Duodenal mucosa (tissue), 2 donors: ENCODE measurements around the gene NID2.

Experiments
- H3K27ac ChIP-seq: one replicate; pipeline ENCODE4 v1.7.0; 2013; ENCODE audit warnings: low read depth, low read length
- H3K27me3 ChIP-seq, 2 donors: one replicate each; pipeline ENCODE4 v1.7.0; 2013; ENCODE audit warnings: low read length in 2 of 2, control low read depth in 1 of 2; ENCODE audit not compliant: insufficient read depth in 2 of 2, control insufficient read depth in 1 of 2
- H3K36me3 ChIP-seq, 2 donors: one replicate each; pipeline ENCODE4 v1.7.0; 2013; ENCODE audit warnings: low read length in 2 of 2, control low read depth in 1 of 2; ENCODE audit not compliant: insufficient read depth in 2 of 2, control insufficient read depth in 1 of 2
- H3K4me1 ChIP-seq, 2 donors: one replicate each; pipeline ENCODE4 v1.7.0; 2013; ENCODE audit warnings: low read length in 2 of 2, control low read depth in 1 of 2; ENCODE audit not compliant: insufficient read depth in 2 of 2, control insufficient read depth in 1 of 2
- H3K4me3 ChIP-seq, 2 donors: one replicate each; pipeline ENCODE4 v1.7.0; 2013; ENCODE audit warnings: low read length in 2 of 2, low read depth in 1 of 2
- H3K9ac ChIP-seq, 2 donors: one replicate each; pipeline ENCODE4 v1.7.0; 2013; ENCODE audit warnings: low read length in 2 of 2, low read depth in 1 of 2
- H3K9me3 ChIP-seq, 2 donors: one replicate each; pipeline ENCODE4 v1.7.0; 2013; ENCODE audit warnings: low read length in 2 of 2, control low read depth in 1 of 2; ENCODE audit not compliant: control insufficient read depth in 1 of 2

The NID2 gene

GRCh38 chr14:52079239-52079959 is 10.5 kb upstream of the NID2 start:
- no peak overlapping the region for H3K27ac ChIP-seq
- H3K9ac ChIP-seq: no peak overlapping the region

DNA sequence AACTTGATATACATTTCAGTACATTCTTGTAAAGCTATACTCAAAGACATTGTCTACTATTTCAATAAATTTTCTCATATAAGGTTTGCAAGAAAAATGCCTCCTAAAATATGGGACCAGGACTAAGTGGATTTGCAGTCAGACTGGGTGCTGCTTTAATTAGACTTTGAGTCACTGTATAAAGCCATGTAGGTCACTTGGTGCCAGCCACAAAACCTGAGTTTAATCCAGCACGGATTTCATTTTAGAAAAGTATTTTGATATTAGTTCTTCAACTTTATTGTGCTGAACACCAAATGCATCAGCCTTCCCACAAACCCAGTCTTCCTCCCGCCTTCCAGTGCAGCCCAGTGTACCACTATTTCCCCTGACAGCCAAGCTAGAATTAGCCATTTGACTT is 9.9 kb upstream of the NID2 start:
- H3K27me3 ChIP-seq: no peaks in the 10 kb centered on the region
- no peaks in the 10 kb centered on the region for H3K4me1 ChIP-seq
- H3K36me3 ChIP-seq: no peaks in the 10 kb centered on the region
- no peak overlapping the region for H3K27ac ChIP-seq
- H3K9me3 ChIP-seq: no peaks in the 10 kb centered on the region
- no peak overlapping the region for H3K4me3 ChIP-seq
- no peak overlapping the region for H3K9ac ChIP-seq

More at GRCh38 chr14:52079239-52079959, 10.5 kb upstream of the NID2 start:
- Histone ChIP-seq H3K4me1 (no peaks in the 10 kb centered on the region), H3K27me3 (no peaks in the 10 kb centered on the region), H3K4me3 (no peak overlapping the region), H3K36me3 (no peaks in the 10 kb centered on the region), H3K9me3 (no peaks in the 10 kb centered on the region)

- Histone ChIP-seq H3K4me3 (no peak overlapping the region), H3K36me3 (no peaks in the 10 kb centered on the region), H3K27me3 (no peaks in the 10 kb centered on the region), H3K27ac (no peak overlapping the region), H3K9ac (no peak overlapping the region), H3K4me1 (no peaks in the 10 kb centered on the region), H3K9me3 (no peaks in the 10 kb centered on the region)
These were observed 9.3 kb upstream of the NID2 start for GRCh38 chr14:52078095-52078531.

DNA sequence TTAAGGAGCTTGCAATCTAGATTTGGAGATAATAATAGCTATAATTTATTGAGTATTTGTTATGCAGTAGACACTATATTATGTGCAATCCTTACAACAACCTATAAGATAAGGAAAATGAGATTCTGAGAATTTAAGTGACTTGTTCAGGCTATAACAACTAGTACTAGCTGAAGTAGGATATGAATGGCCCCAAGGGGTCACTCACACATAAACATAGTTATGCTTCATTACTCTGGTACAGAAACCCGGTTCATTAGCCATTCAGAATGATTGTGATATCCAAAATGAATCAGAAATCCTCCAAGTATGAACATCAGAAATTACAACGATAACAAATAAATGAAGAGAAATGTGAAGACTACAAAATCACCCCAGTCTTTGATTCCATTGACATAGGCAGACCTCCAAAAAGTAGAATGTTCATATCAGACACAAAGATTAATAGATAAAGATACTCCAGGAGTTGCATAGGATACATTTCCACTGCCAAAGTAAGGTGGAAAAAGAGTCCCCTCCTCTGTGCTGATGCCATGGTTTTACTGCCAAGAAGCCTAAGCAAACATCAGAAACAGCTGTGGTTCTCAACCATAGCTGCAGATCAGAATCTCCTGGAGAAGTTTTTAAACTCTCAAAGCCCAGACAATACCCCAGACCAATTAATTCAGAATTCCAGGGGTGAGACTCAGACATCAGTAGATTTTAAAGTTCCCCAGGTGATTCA is 8.6 kb upstream of the NID2 start:
- no peaks in the 10 kb centered on the region for H3K9me3 ChIP-seq
- H3K27ac ChIP-seq: no peak overlapping the region
- no peak overlapping the region for H3K4me3 ChIP-seq
- H3K9ac ChIP-seq: no peak overlapping the region
- H3K4me1 ChIP-seq: no peaks in the 10 kb centered on the region
- no peaks in the 10 kb centered on the region for H3K36me3 ChIP-seq
- H3K27me3 ChIP-seq: peaks cover 0 to under 1% of the 10 kb centered on the region in 2 donors

DNA sequence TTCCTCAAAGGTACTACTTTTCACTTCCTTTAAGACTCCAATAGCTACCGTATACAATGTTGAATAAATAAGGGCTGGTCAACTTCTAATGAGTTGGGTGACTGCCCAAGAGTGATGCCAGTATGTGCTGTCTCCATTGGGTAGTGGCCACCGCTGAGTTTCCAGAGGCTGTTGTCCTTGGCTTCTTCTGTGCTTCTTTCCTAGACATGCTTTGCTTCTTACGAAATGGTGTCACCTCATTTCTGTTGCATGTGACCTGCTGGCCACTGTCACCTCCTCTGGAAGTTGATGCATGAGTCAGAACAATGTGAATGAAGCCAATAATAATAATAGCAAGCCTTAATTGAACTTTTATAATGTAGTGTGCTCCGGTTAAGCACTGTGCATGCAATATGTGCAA is 7.5 kb upstream of the NID2 start:
- Histone ChIP-seq H3K9ac (no peak overlapping the region), H3K9me3 (no peaks in the 10 kb centered on the region), H3K4me3 (no peak overlapping the region), H3K27ac (no peak overlapping the region), H3K4me1 (no peaks in the 10 kb centered on the region), H3K36me3 (no peaks in the 10 kb centered on the region), H3K27me3 (peaks cover 2 to 8% of the 10 kb centered on the region in 2 donors)

DNA sequence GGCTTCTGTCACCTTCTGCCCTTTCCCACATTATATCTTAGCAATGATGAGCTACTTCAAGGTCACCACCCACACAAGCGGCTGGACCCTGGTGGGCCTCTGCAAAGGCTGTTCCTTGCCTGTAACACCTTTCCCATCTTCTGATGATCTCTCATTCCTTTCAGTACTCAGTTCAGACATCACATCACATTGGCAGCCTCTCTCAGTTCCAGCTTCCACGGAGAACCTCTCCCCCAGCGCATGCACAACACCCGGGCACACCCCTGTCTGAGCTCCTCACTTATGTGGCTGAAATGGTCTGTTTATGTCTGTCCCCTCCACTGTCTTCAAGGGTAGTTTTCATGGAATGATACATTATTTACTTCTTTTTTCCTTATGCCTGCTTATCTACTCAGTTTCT is 6.5 kb upstream of the NID2 start:
- Histone ChIP-seq H3K9me3 (no peaks in the 10 kb centered on the region), H3K27ac (no peak overlapping the region), H3K36me3 (no peaks in the 10 kb centered on the region), H3K4me1 (no peaks in the 10 kb centered on the region), H3K27me3 (peaks cover 11 to 13% of the 10 kb centered on the region in 2 donors), H3K4me3 (no peak overlapping the region), H3K9ac (no peak overlapping the region)

GRCh38 chr14:52073251-52073650 is 4.4 kb upstream of the NID2 start:
- peaks cover 5 to 12% of the 10 kb centered on the region in 2 donors for H3K4me1 ChIP-seq

DNA sequence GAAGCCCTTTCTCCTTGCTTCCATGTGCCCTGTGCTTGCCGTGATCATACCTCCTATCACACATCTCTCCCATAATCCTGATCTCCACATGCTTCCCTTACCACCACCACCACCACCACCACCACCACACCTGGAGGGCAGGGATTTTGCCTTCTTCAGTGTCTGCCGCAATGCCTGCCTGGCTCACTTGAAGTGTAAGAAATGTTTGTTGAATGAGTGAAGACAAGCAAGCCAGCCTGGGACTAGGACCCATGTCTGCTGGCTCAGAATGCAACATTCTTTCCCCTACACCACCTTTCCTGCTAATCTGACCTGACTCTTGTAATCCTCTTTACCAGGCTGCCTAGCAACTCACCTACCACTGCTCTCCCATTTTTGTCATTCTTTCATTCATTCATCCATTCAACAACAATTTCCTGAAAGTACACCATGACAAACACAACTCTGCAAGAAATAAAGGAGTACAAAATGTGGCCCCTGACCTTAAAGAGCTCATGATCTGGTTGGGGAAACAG is 3.5 kb upstream of the NID2 start:
- Histone ChIP-seq H3K4me3 (no peak overlapping the region), H3K9me3 (no peaks in the 10 kb centered on the region), H3K36me3 (no peaks in the 10 kb centered on the region), H3K27ac (no peak overlapping the region), H3K9ac (no peak overlapping the region), H3K4me1 (peaks cover 7 to 13% of the 10 kb centered on the region in 2 donors), H3K27me3 (peaks cover 34 to 38% of the 10 kb centered on the region in 2 donors)

More at GRCh38 chr14:52073251-52073650, 4.4 kb upstream of the NID2 start:
- Histone ChIP-seq H3K27ac (no peak overlapping the region), H3K27me3 (peaks cover 25 to 29% of the 10 kb centered on the region in 2 donors), H3K9ac (no peak overlapping the region), H3K9me3 (no peaks in the 10 kb centered on the region), H3K4me3 (no peak overlapping the region), H3K36me3 (no peaks in the 10 kb centered on the region)

DNA sequence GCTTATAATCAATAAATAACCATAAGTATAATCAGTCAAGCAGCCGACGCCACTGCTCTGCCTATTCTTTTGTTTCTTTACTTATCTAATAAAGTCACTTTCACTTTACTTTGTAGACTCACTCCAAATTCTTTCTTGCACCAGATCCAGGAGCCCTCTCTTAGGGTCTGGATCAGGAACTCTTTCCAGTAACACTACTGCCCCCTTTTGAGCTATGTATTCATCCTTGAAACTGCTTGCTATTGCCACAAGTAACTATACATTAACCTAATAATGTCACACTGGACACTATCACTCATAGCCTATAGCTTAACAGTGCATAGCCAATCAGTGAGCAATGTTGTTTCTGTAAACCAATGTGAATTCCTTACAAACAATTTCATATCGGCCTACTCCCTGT is 2.8 kb upstream of the NID2 start:
- Histone ChIP-seq H3K4me3 (no peak overlapping the region), H3K36me3 (no peaks in the 10 kb centered on the region), H3K27ac (no peak overlapping the region), H3K9ac (no peak overlapping the region), H3K27me3 (peaks cover 39 to 42% of the 10 kb centered on the region in 2 donors), H3K9me3 (no peaks in the 10 kb centered on the region), H3K4me1 (peaks cover 7 to 13% of the 10 kb centered on the region in 2 donors)

- peaks cover 7 to 13% of the 10 kb centered on the region in 2 donors for H3K4me1 ChIP-seq
- H3K36me3 ChIP-seq: no peaks in the 10 kb centered on the region
- no peak overlapping the region for H3K27ac ChIP-seq
- H3K27me3 ChIP-seq: peaks cover 42% of the 10 kb centered on the region in 2 donors
- peak overlapping the region; percentile 65 to 71 for H3K4me3 ChIP-seq
- H3K9ac ChIP-seq: no peak overlapping the region
- no peaks in the 10 kb centered on the region for H3K9me3 ChIP-seq
These were observed 1.2 kb upstream of the NID2 start for GRCh38 chr14:52070051-52070431.
